Left lung (tissue), 10 donors: ENCODE measurements around the gene B4GALT3. TPM values are rescaled to one million over a fixed set of nuclear protein-coding genes. Genes with fewer than 3 reads are reported as not detected.

ENCODE experiments used
- ATAC-seq: fragments of 200-7000 bp; cut with Tn5 transposase; one replicate; pipeline ENCODE4 v1.9.1; 2020; ENCODE audit warnings: moderate library complexity
- DNase-seq, 4 donors: peaks; one replicate each; pipeline ENCODE4 v3.0.0-alpha.2; 2013 to 2020
- H3K27ac ChIP-seq, 2 donors: fragments of 200-600 bp; sonication (generic) in 1 of 2; one replicate each; pipeline versions ENCODE4 v1.5.0 to v1.8.0; 2020 to 2021
- H3K27me3 ChIP-seq, 2 donors: fragments of 200-600 bp; sonication (generic) in 1 of 2; one replicate each; pipeline versions ENCODE4 v1.5.0 to v1.8.0; 2020 to 2021
- H3K36me3 ChIP-seq, 2 donors: fragments of 200-600 bp; sonication (generic) in 1 of 2; one replicate each; pipeline versions ENCODE4 v1.5.0 to v1.8.0; 2020 to 2021
- H3K4me1 ChIP-seq, 2 donors: fragments of 200-600 bp; one replicate each; pipeline ENCODE4 v1.8.0; 2021
- H3K4me3 ChIP-seq, 2 donors: fragments of 200-600 bp; sonication (generic) in 1 of 2; one replicate each; pipeline versions ENCODE4 v1.5.0 to v1.8.0; 2020 to 2021; ENCODE audit warnings: mild to moderate bottlenecking in 1 of 2
- H3K9me3 ChIP-seq, 2 donors: fragments of 200-600 bp; sonication (generic) in 1 of 2; one replicate each; pipeline versions ENCODE4 v1.5.0 to v1.8.0; 2020 to 2021
- CTCF ChIP-seq, 2 donors: fragments of 200-600 bp; sonication (generic) in 1 of 2; IDR thresholded peaks; one replicate each; pipeline versions ENCODE4 v1.5.0 to v1.8.0; 2021; ENCODE audit warnings: antibody characterized with exemption in 2 of 2
- intact Hi-C, 2 donors: fragments of 100-400 bp; cut with DNase I; formaldehyde crosslinking; loops; one replicate each; pipeline versions ENCODE4 v1.11.2 to v1.14.2; 2022
- polyA plus RNA-seq, 6 donors: library from polyadenylated mRNA; unstranded; fragments of 120-200 nt; gene quantifications; one replicate each; pipeline ENCODE4 v1.2.1, GENCODE V29; 2013; ENCODE audit not compliant: insufficient read length in 6 of 6
- total RNA-seq, 2 donors: library from RNA; stranded (reverse); fragmentation: NEBNext Ultra II Directional; extraction: Animal tissue kit (Norgen Biotek cat#: 25700); gene quantifications; one replicate each; pipeline ENCODE4 v1.2.1, GENCODE V29; 2021
- donor health status: DM: no; HTN: yes; CAD: no.
- donor health status: DM: no; HTN: no; CAD: no.

B4GALT3 gene
- total and polyA plus RNA-seq, 8 donors, result 35.3 to 42.3 (median 37.2) TPM

DNA sequence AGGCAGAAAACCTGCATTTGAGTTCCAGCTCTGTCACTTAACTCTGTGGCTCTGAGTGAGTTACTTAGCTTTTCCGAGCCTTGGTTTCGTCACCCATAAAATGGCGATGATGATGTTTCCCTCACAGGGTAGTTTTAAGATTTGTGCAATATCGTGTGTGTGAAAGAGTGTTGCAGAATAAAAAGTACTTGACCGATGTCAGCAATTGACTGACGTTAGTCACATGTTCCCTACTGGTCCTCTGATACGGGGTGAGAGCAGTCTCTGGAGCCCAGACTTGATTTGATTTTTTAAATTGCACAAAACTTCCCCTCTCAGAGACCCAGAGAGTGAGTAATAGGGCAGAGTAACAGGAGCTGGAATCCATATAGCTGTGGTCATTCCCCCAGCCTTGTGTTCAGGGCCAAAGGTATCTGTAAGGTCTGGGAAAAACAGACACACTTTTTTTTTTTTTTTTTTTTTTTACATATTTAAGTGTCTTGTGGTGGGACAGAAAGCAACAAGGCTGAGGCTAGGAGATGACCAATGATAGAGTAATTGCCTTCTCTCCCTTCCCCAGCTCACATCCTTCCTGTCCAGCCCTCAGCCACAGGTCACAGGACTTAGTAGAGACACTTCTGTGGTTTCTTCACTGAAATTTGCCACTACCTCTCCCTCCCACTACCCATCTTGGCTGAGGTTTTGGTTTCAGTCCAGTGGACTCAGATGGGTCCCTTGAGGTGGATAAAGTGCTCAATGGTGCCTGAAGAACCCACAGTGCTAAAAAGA lies 39.8 kb upstream of the B4GALT3 start:
- H3K4me3 ChIP-seq, result peak overlapping the region in 1 of 2 donors; percentile 63
- TF ChIP-seq CTCF (IDR thresholded peaks at IDR 0.05), result no peak
- H3K36me3 ChIP-seq, result peaks cover 0 to 67% of the 10 kb centered on the region in 2 donors
- intact Hi-C loops, result no loop called here
- DNase-seq (no peak), ATAC-seq (peak; percentile 77)
- H3K4me1 ChIP-seq, result peaks cover 0 to 46% of the 10 kb centered on the region in 2 donors
- no peaks in the 10 kb centered on the region for H3K27me3 ChIP-seq
- peak overlapping the region; percentile 86 to 97 for H3K27ac ChIP-seq
- H3K9me3 ChIP-seq, result no peaks in the 10 kb centered on the region

GRCh38 chr1:161215076-161215475 lies 37.8 kb upstream of the B4GALT3 start, which contains the start of gene FCER1G:
TSS of gene FCER1G (plus strand) at chr1:161215295. CDS start at chr1:161215322, 27 bp downstream.
- Histone ChIP-seq H3K4me1 (peaks cover 0 to 50% of the 10 kb centered on the region in 2 donors), H3K27ac (peak within 1 kb of the TSS; percentile 73 to 97), H3K4me3 (peak within 1 kb of the TSS; percentile 7 to 63), H3K36me3 (peaks cover 0 to 78% of the 10 kb centered on the region in 2 donors), H3K27me3 (no peaks in the 10 kb centered on the region), H3K9me3 (no peaks in the 10 kb centered on the region)
- intact Hi-C loops, result no loop called here
- peak; percentile 65 for ATAC-seq
- peak in 2 of 4 donors; percentile 84 to 93 for DNase-seq
- no peak for TF ChIP-seq CTCF (IDR thresholded peaks at IDR 0.05)

DNA sequence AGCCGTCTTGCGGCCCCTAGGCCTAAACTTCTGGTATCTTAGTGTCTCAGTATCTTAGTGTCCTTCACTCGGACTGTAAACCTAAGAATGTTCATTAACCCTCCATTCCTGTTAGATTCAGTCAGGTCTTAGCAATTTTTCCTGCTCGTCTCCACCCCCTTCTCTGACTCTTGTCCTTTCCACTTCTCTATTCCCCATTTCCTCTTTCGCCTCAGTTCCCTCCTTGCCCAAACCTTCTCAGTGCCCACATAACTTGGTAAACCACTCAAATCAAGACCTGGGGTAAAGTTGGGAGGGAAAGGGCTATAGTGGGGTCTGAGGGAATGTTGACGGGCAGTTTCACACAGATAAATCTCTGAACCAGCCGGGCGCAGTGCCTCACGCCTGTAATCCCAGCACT lies 37.1 kb upstream of the B4GALT3 start:
- Histone ChIP-seq H3K4me1 (peaks cover 0 to 52% of the 10 kb centered on the region in 2 donors), H3K4me3 (peak overlapping the region in 1 of 2 donors; percentile 63), H3K27ac (peak overlapping the region; percentile 26 to 97), H3K27me3 (no peaks in the 10 kb centered on the region), H3K36me3 (peaks cover 3 to 78% of the 10 kb centered on the region in 2 donors), H3K9me3 (no peaks in the 10 kb centered on the region)
- no peak for TF ChIP-seq CTCF (IDR thresholded peaks at IDR 0.05)
- ATAC-seq (peak; percentile 4), DNase-seq (no peak)
- intact Hi-C loops, result no loop called here

DNA sequence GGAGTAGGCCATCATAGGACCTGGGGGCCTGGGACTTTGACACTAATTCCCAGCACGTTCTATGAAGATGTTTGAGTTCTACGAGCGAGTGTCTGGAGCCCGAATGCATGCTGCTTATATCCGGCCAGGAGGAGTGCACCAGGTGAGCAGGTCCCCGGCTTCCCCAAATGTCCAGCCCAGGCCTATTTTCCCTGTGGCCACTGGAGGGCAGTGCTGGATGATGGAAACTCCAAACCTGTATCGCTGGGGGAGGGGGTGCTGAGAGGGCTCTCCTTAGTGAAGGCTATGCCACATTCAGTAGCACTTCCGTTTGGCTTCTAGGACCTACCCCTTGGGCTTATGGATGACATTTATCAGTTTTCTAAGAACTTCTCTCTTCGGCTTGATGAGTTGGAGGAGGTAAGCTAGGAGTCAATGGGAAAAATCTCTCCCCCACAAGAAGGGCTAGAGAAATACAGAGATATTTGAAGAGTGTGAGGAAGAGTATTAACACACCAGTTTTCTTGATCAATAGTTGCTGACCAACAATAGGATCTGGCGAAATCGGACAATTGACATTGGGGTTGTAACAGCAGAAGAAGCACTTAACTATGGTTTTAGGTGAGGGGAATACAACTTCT lies 32.6 kb upstream of the B4GALT3 start:
- ATAC-seq (peak; percentile 96), DNase-seq (peak in 3 of 4 donors; percentile 70 to 87 (median 82))
- Histone ChIP-seq H3K36me3 (peaks cover 4 to 95% of the 10 kb centered on the region in 2 donors), H3K4me3 (no peak overlapping the region), H3K4me1 (peaks cover 0 to 71% of the 10 kb centered on the region in 2 donors), H3K27ac (peak overlapping the region in 1 of 2 donors; percentile 19), H3K27me3 (no peaks in the 10 kb centered on the region), H3K9me3 (no peaks in the 10 kb centered on the region)
- intact Hi-C loops, result no loop called here
- TF ChIP-seq CTCF (IDR thresholded peaks at IDR 0.05), result peak; percentile 81 to 85

DNA sequence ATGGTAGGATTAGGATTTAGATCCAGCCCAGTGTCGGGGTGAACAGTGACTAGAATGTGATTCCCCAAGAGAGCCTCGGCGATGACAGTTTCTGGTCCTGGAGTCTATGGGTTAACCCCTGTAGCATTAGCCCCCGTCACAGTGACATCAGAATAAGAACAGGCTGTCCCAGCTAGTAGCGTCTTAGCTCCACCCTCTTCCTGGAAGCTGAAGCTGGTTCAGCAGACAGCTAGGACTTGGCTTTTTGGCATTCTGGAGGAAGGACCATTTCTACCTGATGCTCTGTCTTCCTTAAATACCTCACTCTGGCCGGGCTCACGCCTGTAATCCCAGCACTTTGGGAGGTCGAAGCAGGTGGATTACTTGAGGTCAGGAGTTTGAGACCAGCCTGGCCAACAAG lies 29.9 kb upstream of the B4GALT3 start:
- H3K4me1 ChIP-seq, result peaks cover 12 to 82% of the 10 kb centered on the region in 2 donors
- DNase-seq, result no peak
- H3K36me3 ChIP-seq, result peaks cover 4 to 75% of the 10 kb centered on the region in 2 donors
- TF ChIP-seq CTCF (IDR thresholded peaks at IDR 0.05), result no peak
- H3K9me3 ChIP-seq, result no peaks in the 10 kb centered on the region
- no peak overlapping the region for H3K4me3 ChIP-seq
- peak overlapping the region; percentile 15 to 44 for H3K27ac ChIP-seq
- intact Hi-C loops, result no loop called here
- peak; percentile 11 for ATAC-seq
- H3K27me3 ChIP-seq, result no peaks in the 10 kb centered on the region
